ENCODE results near the gene CABLES2. TPM values are rescaled to one million over a fixed set of nuclear protein-coding genes. Genes with fewer than 3 reads are reported as not detected.

The CABLES2 gene
- total and polyA plus RNA-seq, 10 of the 15 experiments (the other 5 are each of a cell fraction or from before 2014, with no cell fraction given), result 2.2 to 14.9 (median 5.3) TPM

DNA sequence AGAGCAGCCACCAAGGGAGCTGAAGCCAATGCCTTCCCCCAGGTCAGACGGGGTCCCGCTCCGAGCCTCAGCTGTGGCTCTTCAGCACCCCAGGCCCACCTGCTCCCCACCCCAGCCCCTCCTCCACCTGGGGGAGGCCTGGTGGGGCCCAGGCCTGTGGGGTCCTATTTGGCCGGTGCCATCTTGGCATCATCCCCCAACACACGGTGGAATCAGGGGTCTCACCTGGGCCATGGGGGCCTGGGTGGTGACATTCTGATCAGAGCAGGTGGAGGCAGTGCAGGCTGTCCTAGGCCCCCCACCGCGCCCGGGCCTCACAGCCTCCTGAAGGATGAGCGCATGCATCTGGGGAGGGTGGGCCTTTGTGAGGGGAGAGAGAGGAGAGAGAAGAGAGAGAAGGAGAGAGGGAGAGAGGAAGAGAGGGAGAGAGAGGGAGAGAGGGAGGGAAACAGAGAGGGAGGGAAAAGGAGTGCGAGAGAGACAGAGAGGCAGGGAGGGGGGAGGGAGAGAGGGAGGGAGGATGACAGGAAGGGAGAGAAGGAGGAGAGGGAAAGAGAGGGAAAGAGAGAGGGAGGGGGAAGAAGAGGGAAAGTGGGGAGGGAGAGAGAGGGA is 44.2 kb upstream of the CABLES2 start (continued):
- TF ChIP-seq IRF4 (IDR thresholded peaks at IDR 0.05; ENCODE audit: low read depth, low read length), result no peak

DNA sequence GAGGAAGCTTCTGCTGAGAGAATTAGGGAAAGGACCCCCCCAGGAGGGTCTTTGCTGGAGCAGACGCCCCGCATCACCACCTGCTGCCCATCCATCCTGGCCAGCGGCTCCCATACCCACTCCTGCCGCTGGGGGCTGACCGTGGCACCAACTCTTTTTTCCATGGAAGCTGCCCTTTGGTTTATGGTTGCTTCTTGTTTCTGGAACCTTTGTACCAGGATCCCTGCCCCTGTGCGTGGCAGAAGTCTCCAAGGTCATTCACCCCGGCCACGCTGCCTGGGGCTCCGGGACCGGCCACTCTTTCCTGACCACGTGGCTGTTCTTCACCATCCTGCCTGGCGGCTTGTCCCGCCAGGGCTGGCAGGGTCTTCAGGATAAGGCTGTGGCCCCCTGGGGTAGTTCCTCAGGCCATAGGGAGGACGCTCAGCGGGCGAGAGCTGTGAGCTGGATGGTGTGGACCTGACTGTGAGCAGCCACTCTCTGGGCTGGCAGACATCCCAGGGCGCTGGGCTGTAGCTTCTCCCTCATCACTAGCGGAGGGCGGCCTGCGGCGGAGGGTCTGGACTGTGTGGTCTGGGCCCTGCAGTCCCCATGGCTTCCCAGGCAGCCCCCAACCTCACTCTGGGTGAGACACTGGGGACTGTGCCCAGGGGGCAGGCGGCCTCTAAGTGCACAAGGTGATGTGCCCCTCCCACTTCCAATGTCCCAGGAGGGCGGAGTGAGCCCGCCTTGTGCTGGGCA is 43.0 kb upstream of the CABLES2 start:
- intact Hi-C loops (cut with micrococcal nuclease; ENCODE audit: unreplicated experiment) (no loop called here), in situ Hi-C loops (cut with MboI) (no loop called here)
- Histone ChIP-seq H3K27me3 (replicated peaks in 1 of 2; ENCODE audit: control insufficient read depth in 2 of 2, insufficient read depth in 2 of 2, low read length in 1 of 2) (peaks cover 0 to 2% of the 10 kb centered on the region in 2 experiments; a peak in 2 of 4 replicates), H3K4me3 (no peak overlapping the region), H3K4me1 (ENCODE audit: control insufficient read depth, insufficient read depth, low read length) (no peaks in the 10 kb centered on the region), H4K20me1 (ENCODE audit: control insufficient read depth, insufficient read depth) (no peaks in the 10 kb centered on the region), H3K36me3 (ENCODE audit: control insufficient read depth in 2 of 2, insufficient read depth in 2 of 2, low read length in 1 of 2) (no peaks in the 10 kb centered on the region), H3K9ac (ENCODE audit: control insufficient read depth, insufficient read depth, low read length) (no peak overlapping the region), H2AFZ (ENCODE audit: control insufficient read depth, low read depth, low read length) (no peak overlapping the region), H3K79me2 (ENCODE audit: control insufficient read depth, insufficient read depth, low read length) (no peaks in the 10 kb centered on the region), H3K27ac (ENCODE audit: control insufficient read depth, insufficient read depth) (no peak overlapping the region), H3K9me3 (replicated peaks; ENCODE audit: control insufficient read depth, insufficient read depth, low read length) (no peaks in the 10 kb centered on the region), H3K4me2 (ENCODE audit: control insufficient read depth, insufficient read depth) (no peak overlapping the region)
- no TSS peak for BruUV-seq (replicated peaks)
- RAD21 ChIA-PET (ENCODE audit: unreplicated experiment), result no interaction called here
- no peak; the same call in 2 of the 3 replicates for ATAC-seq
- FAIRE-seq, result no peak
- CTCF ChIA-PET, result no interaction called here
- SMC1A ChIA-PET (ENCODE audit: uncharacterized antibody, unreplicated experiment), result no interaction called here
- POLR2A ChIA-PET, result no interaction called here
- 22% methylated on average over 24 of the region's 24 CpGs for WGBS (ENCODE audit: insufficient coverage, insufficient replicate concordance, low lambda C conversion rate, missing lambda C conversion rate)
- no peak for DNase-seq (ENCODE audit: low read depth, low spot score)
- no peak for TF ChIP-seq CBX3 (IDR thresholded peaks at IDR 0.05; ENCODE audit: borderline replicate concordance, low read depth)
- no peak for TF ChIP-seq HDGF (IDR thresholded peaks at IDR 0.05)
- no peak for TF ChIP-seq PML (IDR thresholded peaks at IDR 0.05; ENCODE audit: low read length)
- TF ChIP-seq IRF4 (IDR thresholded peaks at IDR 0.05; ENCODE audit: low read depth, low read length), result no peak
- TF ChIP-seq WRNIP1 (IDR thresholded peaks at IDR 0.05; ENCODE audit: borderline replicate concordance, low read depth, low read length), result no peak
- no peak for TF ChIP-seq LARP7 (IDR thresholded peaks at IDR 0.05)
- no peak for TF ChIP-seq ZNF384 (IDR thresholded peaks at IDR 0.05; ENCODE audit: borderline replicate concordance, low read depth, low read length)
- TF ChIP-seq EZH2 (IDR thresholded peaks at IDR 0.05; ENCODE audit: borderline replicate concordance, control insufficient read depth, low read depth, low read length), result no peak
- TF ChIP-seq RB1 (IDR thresholded peaks at IDR 0.05; ENCODE audit: borderline replicate concordance), result no peak
- TF ChIP-seq RAD51 (IDR thresholded peaks at IDR 0.05), result no peak
- TF ChIP-seq, protein P1, sequence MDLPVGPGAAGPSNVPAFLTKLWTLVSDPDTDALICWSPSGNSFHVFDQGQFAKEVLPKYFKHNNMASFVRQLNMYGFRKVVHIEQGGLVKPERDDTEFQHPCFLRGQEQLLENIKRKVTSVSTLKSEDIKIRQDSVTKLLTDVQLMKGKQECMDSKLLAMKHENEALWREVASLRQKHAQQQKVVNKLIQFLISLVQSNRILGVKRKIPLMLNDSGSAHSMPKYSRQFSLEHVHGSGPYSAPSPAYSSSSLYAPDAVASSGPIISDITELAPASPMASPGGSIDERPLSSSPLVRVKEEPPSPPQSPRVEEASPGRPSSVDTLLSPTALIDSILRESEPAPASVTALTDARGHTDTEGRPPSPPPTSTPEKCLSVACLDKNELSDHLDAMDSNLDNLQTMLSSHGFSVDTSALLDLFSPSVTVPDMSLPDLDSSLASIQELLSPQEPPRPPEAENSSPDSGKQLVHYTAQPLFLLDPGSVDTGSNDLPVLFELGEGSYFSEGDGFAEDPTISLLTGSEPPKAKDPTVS (IDR thresholded peaks at IDR 0.05; ENCODE audit: low read depth, low read length), result no peak
- TF ChIP-seq EP300 (IDR thresholded peaks at IDR 0.05; ENCODE audit: borderline replicate concordance in 1 of 2, control insufficient read depth in 1 of 2, low read depth in 2 of 2, low read length in 2 of 2), result no peak
- TF ChIP-seq, protein P2, sequence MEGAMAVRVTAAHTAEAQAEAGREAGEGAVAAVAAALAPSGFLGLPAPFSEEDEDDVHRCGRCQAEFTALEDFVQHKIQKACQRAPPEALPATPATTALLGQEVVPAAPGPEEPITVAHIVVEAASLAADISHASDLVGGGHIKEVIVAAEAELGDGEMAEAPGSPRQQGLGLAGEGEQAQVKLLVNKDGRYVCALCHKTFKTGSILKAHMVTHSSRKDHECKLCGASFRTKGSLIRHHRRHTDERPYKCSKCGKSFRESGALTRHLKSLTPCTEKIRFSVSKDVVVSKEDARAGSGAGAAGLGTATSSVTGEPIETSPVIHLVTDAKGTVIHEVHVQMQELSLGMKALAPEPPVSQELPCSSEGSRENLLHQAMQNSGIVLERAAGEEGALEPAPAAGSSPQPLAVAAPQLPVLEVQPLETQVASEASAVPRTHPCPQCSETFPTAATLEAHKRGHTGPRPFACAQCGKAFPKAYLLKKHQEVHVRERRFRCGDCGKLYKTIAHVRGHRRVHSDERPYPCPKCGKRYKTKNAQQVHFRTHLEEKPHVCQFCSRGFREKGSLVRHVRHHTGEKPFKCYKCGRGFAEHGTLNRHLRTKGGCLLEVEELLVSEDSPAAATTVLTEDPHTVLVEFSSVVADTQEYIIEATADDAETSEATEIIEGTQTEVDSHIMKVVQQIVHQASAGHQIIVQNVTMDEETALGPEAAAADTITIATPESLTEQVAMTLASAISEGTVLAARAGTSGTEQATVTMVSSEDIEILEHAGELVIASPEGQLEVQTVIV (IDR thresholded peaks at IDR 0.05; ENCODE audit: borderline replicate concordance, partially characterized antibody), result no peak
- no peak for TF ChIP-seq KAT2A (conservative IDR thresholded peaks at IDR 0.05; ENCODE audit: control insufficient read depth, low read depth, low read length)
- no peak for TF ChIP-seq POLR2A (IDR thresholded peaks at IDR 0.05; ENCODE audit: low read depth, low read length)
- TF ChIP-seq BMI1 (IDR thresholded peaks at IDR 0.05; ENCODE audit: borderline replicate concordance), result no peak
- no peak for TF ChIP-seq ZNF217 (IDR thresholded peaks at IDR 0.05)
- TF ChIP-seq, protein P3, sequence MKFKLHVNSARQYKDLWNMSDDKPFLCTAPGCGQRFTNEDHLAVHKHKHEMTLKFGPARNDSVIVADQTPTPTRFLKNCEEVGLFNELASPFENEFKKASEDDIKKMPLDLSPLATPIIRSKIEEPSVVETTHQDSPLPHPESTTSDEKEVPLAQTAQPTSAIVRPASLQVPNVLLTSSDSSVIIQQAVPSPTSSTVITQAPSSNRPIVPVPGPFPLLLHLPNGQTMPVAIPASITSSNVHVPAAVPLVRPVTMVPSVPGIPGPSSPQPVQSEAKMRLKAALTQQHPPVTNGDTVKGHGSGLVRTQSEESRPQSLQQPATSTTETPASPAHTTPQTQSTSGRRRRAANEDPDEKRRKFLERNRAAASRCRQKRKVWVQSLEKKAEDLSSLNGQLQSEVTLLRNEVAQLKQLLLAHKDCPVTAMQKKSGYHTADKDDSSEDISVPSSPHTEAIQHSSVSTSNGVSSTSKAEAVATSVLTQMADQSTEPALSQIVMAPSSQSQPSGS (IDR thresholded peaks at IDR 0.05; ENCODE audit: low read length), result no peak
